Muscle of leg (tissue), 11 donors: ENCODE measurements around the gene TMEM61. TPM values are rescaled to one million over a fixed set of nuclear protein-coding genes. Genes with fewer than 3 reads are reported as not detected.

ENCODE experiments used
- DNase-seq: peaks from one replicate; pipeline ENCODE4 v3.0.0; 2013
- H3K27ac ChIP-seq: one replicate; pipeline ENCODE4 v1.5.1; 2013; ENCODE audit warnings: mild to moderate bottlenecking, low read length, control low read depth
- H3K27me3 ChIP-seq: one replicate; pipeline ENCODE4 v1.6.1; 2013; ENCODE audit warnings: low read length; ENCODE audit not compliant: control insufficient read depth, insufficient read depth
- H3K36me3 ChIP-seq: one replicate; pipeline ENCODE4 v1.6.1; 2013; ENCODE audit warnings: low read length; ENCODE audit not compliant: control insufficient read depth, insufficient read depth
- H3K4me1 ChIP-seq: one replicate; pipeline ENCODE4 v1.6.1; 2013; ENCODE audit warnings: low read length; ENCODE audit not compliant: control insufficient read depth, insufficient read depth
- H3K4me3 ChIP-seq: one replicate; pipeline ENCODE4 v1.5.1; 2013; ENCODE audit warnings: low read length, control low read depth
- H3K9me3 ChIP-seq: replicated peaks from 2 replicates; pipeline ENCODE4 v1.6.1; 2013; ENCODE audit warnings: low read depth, low read length; ENCODE audit not compliant: control insufficient read depth
- WGBS: methylation state at CpG from one replicate; pipeline ENCODE4 v1.1.5; 2013; ENCODE audit warnings: missing lambda C conversion rate; ENCODE audit not compliant: insufficient coverage; 5-methylcytosine and 5-hydroxymethylcytosine counted together
- polyA plus RNA-seq, 8 donors: library from polyadenylated mRNA; unstranded; fragments of 120-200 nt; gene quantifications; one replicate each; pipeline versions ENCODE4 v1.2.1 to v1.2.3, GENCODE V29; 2013; ENCODE audit warnings: inconsistent platforms in 1 of 8, low replicate concordance in 1 of 8; ENCODE audit not compliant: insufficient read length in 8 of 8, insufficient read depth in 1 of 8
- total RNA-seq: library from RNA; stranded (reverse); fragments of 120-200 nt; gene quantifications from one replicate; pipeline ENCODE4 v1.2.4, GENCODE V29; 2013

TMEM61 gene
- total and polyA plus RNA-seq, 9 donors = 0.04 to 0.56 (median 0.11) TPM; not detected in 6

DNA sequence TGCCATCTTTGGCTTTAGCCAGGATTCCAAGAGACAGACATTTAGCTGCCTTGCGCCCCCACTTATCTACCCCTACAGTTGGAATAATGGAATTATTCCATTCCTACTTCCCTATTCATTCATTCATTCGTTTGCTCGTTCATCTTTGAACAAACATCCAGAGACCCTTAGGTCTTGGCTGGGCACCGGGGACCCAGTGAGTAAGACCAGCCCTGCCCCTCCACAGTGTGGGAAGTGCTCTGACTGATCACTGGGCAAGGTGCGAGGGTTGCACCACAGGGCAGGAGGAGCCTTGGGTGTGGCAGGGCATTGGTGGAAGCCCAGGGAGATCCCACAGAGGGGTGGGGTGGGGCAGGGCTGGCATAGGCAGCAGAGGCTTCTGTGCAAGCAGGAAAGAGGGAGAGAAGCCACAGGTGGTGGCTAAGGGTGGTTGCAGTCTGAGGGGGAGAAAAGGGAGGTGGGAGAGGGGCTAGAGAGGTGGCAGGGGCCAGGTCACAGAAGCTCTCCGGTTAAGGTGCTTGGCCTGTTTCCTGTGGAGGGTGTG lies 35.0 kb upstream of the TMEM61 start:
- whole genome bisulfite sequencing = 73% methylated on average over 5 of the region's 6 CpGs
- Histone ChIP-seq H3K27ac (no peak overlapping the region), H3K4me3 (no peak overlapping the region), H3K4me1 (peaks cover 5% of the 10 kb centered on the region), H3K9me3 (no peaks in the 10 kb centered on the region), H3K36me3 (no peaks in the 10 kb centered on the region), H3K27me3 (peaks cover 5% of the 10 kb centered on the region)
- DNase-seq = no peak

DNA sequence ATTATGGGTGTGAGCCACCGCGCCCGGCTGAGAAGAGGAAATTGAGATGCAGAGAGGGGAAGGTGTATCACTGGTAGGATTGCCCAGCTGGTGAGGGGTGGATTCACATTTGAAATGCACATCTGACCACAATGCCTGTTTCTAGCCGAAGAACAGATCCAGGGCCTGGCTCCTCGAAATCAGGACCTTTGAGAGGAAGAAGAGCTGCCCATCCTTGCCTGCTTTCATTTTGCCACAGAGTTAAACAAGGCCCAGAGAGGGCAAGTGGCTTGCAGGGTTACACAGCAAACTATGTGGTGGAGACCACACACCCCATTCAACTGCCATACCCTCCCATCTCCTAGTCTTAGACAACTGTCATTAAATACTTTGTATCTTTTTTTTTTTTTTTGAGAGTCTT lies 32.9 kb upstream of the TMEM61 start:
- H3K36me3 ChIP-seq = no peaks in the 10 kb centered on the region
- H3K27me3 ChIP-seq = peaks cover 2% of the 10 kb centered on the region
- H3K4me3 ChIP-seq = no peak overlapping the region
- WGBS = 89% methylated on average over 2 of the region's 5 CpGs
- peaks cover 12% of the 10 kb centered on the region for H3K4me1 ChIP-seq
- no peak overlapping the region for H3K27ac ChIP-seq
- H3K9me3 ChIP-seq = no peaks in the 10 kb centered on the region
- no peak for DNase-seq

DNA sequence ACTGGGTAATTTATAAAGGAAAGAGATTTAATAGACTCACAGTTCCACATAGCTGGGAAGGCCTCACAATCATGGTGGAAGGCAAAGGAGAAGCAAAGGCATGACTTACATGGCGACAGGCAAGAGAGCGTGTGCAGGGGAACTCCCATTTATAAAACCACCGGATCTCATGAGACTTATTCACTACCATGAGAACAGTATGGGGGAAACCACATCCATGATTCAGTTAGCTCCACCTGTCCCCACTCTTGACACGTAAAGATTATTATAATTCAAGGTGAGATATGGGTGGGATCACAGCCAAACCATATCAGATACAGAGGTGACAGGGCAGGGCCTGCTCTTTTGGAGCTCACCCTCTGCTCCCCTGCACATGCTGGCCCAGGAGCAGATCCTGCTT lies 31.4 kb upstream of the TMEM61 start:
- H3K4me1 ChIP-seq = peaks cover 12% of the 10 kb centered on the region
- H3K9me3 ChIP-seq = no peaks in the 10 kb centered on the region
- H3K27ac ChIP-seq = no peak overlapping the region
- no CpG with 5 or more reads among the region's 4 CpGs for WGBS
- no peak for DNase-seq
- no peak overlapping the region for H3K4me3 ChIP-seq
- no peaks in the 10 kb centered on the region for H3K36me3 ChIP-seq
- peaks cover 2% of the 10 kb centered on the region for H3K27me3 ChIP-seq

DNA sequence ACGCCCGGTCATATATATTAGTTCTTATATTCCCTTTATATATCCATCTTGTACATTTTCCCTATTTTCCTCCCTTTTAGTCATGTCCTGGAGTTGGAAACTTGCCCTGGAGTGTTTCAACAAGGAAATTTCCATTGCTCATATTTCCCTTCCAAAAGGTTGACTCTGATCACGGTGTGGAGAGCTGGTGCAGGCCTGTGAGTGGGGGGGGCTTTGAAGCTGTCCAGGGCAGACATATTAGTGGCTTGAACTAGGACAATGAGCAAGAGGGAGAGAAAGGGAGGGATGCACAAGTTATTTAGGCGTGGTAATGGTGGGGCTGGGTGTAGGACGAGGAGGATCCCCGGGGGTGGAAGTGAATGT lies 30.4 kb upstream of the TMEM61 start:
- H3K27ac ChIP-seq = peak overlapping the region; percentile 69
- no peak overlapping the region for H3K4me3 ChIP-seq
- H3K4me1 ChIP-seq = peaks cover 12% of the 10 kb centered on the region
- peak; percentile 88 for DNase-seq
- H3K27me3 ChIP-seq = peaks cover 2% of the 10 kb centered on the region
- no peaks in the 10 kb centered on the region for H3K9me3 ChIP-seq
- 13% methylated on average over 3 of the region's 6 CpGs for WGBS
- H3K36me3 ChIP-seq = no peaks in the 10 kb centered on the region

DNA sequence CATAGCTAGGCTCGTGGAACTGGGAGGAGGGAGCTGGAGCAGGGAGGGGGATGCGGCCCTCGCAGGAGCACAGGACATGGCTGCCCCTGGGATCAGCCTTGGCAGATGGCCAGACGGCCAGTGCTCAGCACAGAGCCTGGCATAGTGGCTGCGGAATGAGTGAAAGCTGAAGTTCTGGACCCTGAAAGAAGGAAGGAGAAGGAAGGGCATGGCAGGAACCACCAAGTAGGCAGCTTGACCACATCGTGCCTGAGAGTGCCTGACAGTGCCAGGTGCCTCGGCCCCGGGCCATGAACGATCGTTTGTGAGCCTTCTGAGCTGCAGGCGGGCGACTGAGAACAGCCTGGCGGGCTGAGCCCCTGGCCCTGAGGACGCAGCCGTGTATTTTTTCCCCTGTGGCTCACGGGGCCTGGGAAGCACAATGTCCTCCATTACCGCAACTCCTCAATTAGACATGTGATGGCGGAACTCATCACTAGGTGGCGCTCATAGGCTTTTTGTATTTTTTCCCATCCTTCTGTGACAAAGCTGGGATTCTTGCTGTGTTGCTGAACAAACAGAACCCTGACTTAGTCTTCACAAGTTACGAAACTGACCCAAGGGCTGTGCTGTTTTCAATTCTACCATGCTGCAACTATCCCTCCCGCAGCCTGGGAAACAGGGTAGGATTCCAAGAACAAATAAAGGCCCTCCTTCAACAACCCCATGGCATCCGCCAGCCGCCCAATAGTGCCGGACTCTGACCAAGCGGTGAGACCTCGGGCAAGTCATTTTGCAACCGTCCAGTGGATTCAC lies 29.9 kb upstream of the TMEM61 start:
- H3K9me3 ChIP-seq = no peaks in the 10 kb centered on the region
- H3K4me3 ChIP-seq = peak overlapping the region; percentile 2
- WGBS = 18% methylated on average over 22 of the region's 27 CpGs

DNA sequence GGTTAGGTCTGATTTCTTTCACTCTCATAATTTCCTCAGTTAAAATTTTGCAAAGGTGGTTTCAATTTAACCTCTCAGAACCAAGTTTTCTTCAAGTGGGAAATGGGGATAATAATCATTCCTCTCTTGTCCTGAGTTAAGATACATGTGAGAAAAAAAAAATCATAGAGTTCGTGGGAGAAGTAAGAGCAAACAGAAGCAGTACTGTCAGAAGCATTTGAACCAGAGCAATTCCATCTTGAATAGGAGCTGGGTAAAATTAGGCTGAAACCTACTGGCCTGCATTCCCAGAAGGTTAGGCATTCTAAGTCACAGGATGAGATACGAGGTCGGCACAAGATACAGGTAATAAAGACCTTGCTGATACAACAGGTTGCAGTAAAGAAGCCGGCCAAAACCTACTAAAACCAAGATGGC lies 28.6 kb upstream of the TMEM61 start:
- H3K27me3 ChIP-seq = no peaks in the 10 kb centered on the region
- H3K4me1 ChIP-seq = peaks cover 12% of the 10 kb centered on the region
- no peak overlapping the region for H3K27ac ChIP-seq
- no peaks in the 10 kb centered on the region for H3K36me3 ChIP-seq
- no peaks in the 10 kb centered on the region for H3K9me3 ChIP-seq
- DNase-seq = no peak
- no peak overlapping the region for H3K4me3 ChIP-seq
- WGBS = 100% methylated on average over 4 of the region's 4 CpGs

More for the DNA sequence above, 29.9 kb upstream of the TMEM61 start:
- Histone ChIP-seq H3K27ac (peak overlapping the region; percentile 69), H3K4me1 (peaks cover 12% of the 10 kb centered on the region), H3K27me3 (peaks cover 2% of the 10 kb centered on the region), H3K36me3 (no peaks in the 10 kb centered on the region)
- DNase-seq = peak; percentile 89

DNA sequence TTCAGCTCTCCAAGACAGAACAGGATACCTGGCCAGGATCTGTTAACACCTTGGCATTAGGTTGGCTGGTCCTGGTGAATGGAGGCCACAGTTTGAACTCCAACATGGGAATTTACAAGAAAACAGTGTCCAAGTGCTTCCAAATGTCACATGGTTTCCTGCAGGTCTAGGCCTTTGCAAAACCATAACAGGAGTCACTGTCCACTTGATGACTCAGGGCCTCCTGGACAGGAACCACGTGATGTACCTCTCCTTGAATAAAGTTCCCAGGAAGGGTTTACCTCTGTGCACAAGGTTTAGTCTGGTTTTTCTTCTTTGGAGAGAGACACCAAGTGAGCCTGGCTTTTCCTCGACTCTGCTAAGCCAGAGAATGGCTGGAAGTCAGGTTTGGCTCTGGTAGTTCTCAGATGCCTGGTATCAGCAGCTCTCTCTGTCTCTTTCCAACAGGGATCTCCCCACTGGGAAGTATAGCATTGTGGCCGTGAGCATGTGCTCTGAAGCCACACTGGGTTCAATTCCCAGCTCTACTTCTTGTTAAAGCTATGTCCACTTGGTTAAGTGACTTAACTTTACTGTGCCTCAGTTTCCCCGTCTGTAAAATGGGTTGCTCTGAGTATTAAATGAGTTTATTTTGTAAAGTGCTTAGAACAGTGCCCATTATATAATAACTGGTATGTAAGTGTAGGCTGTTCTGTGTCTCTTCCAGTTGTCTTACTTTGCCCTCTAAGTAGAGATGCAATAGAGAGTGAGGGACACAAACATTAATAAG lies 27.3 kb upstream of the TMEM61 start:
- Histone ChIP-seq H3K27ac (no peak overlapping the region), H3K36me3 (no peaks in the 10 kb centered on the region), H3K9me3 (peaks cover 2% of the 10 kb centered on the region), H3K4me1 (peaks cover 12% of the 10 kb centered on the region), H3K27me3 (no peaks in the 10 kb centered on the region), H3K4me3 (no peak overlapping the region)
- 100% methylated on average over 1 of the region's 4 CpGs for WGBS
- DNase-seq = no peak

DNA sequence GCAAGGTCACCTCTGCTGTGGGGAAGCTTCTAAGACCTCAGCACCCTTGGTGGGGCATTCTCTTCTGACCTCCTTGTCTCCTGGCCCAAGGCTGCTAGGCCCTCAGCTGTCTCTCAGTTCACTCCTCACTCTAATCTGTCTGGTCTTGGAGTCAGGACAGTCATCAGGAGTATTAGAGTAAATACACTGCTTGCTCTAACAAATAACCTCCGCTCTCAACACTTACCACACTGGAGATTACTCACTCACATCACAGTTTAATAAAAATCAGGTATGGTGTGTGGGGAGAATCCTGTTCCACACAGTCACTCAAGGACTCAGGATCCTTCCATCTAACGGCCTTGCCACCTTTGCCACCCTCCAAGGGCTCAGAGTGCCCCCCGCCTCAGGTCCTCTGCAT lies 26.6 kb upstream of the TMEM61 start:
- Histone ChIP-seq H3K27me3 (no peaks in the 10 kb centered on the region), H3K4me3 (no peak overlapping the region), H3K36me3 (no peaks in the 10 kb centered on the region), H3K27ac (no peak overlapping the region), H3K4me1 (peaks cover 12% of the 10 kb centered on the region), H3K9me3 (peaks cover 2% of the 10 kb centered on the region)
- no peak for DNase-seq
- no CpG with 5 or more reads among the region's 3 CpGs for WGBS

DNA sequence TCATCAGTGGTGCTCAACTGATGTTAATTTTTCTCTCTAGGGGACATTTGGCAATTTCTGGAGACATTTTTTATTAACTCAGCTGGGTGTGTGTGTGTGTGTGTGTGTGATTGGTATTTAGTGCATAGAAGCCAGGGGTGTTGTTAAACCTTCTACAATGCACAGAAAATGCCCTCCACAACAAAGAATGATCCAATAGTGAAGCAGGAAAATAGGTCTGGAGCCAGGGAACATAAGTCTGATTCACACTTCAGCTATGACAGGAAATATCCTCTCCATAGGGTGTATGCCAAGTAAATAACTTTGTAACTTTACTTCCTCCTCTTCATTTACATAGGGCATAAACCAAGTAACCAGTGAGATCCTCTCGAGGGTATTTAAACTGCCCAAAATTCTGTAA lies 25.1 kb upstream of the TMEM61 start:
- Histone ChIP-seq H3K27me3 (no peaks in the 10 kb centered on the region), H3K27ac (no peak overlapping the region), H3K36me3 (no peaks in the 10 kb centered on the region), H3K4me1 (peaks cover 8% of the 10 kb centered on the region), H3K4me3 (no peak overlapping the region), H3K9me3 (peaks cover 2% of the 10 kb centered on the region)
- DNase-seq = no peak
- WGBS = no CpG with 5 or more reads among the region's 1 CpG

DNA sequence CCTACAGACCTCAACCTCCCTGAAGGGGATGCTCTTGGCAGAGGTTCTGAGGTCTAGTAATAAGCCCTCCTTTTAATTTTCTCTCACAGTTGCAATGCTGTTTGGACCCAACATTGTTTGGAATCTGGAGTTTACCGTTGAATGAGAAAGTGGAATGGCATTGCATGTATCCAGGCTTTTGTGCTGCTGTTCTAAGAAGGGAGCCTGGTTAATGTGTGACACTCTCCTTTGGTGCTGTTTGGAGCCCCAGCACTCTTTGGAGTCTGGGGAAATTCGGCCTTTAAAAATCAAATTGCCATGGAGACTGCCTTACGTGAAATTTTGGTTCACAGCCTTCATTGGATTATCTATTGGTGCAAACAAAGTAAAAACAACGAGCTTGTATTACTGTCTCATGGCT lies 23.7 kb upstream of the TMEM61 start:
- H3K27ac ChIP-seq = no peak overlapping the region
- H3K36me3 ChIP-seq = no peaks in the 10 kb centered on the region
- no peak for DNase-seq
- no peak overlapping the region for H3K4me3 ChIP-seq
- WGBS = 92% methylated on average over 2 of the region's 4 CpGs
- H3K4me1 ChIP-seq = no peaks in the 10 kb centered on the region
- no peaks in the 10 kb centered on the region for H3K27me3 ChIP-seq
- H3K9me3 ChIP-seq = peaks cover 2% of the 10 kb centered on the region
